Lower leg skin (tissue), 3 donors: ENCODE results near the gene DGCR2.

Experiments used
- CTCF ChIP-seq, 3 donors: fragments of 450-650 bp; IDR thresholded peaks; one replicate each; pipeline ENCODE4 v1.5.1; 2016; ENCODE audit warnings: antibody characterized with exemption in 3 of 3, mild to moderate bottlenecking in 3 of 3, moderate library complexity in 2 of 3
- POLR2A ChIP-seq, 2 donors: fragments of 450-650 bp; IDR thresholded peaks; one replicate each; pipeline ENCODE4 v1.6.1; 2016 to 2017; ENCODE audit warnings: antibody characterized with exemption in 2 of 2, mild to moderate bottlenecking in 1 of 2, moderate library complexity in 1 of 2

GRCh38 chr22:19037282-19038163 is 84.7 kb downstream of the DGCR2 start:
- TF ChIP-seq CTCF (IDR thresholded peaks at IDR 0.05) (no peak), POLR2A (IDR thresholded peaks at IDR 0.05) (no peak)
